Cardiac fibroblast (primary cell): ENCODE results near the gene NAV3.

Experiments used
- DNase-seq, 2 donors: peaks; one replicate each; pipeline versions ENCODE4 v3.0.0 to v3.0.0-alpha.2; 2010; ENCODE audit warnings: low read depth in 2 of 2
- H3K4me3 ChIP-seq, 2 donors: replicated peaks in 1 of 2; 1 replicate in 1 of 2; 2 replicates in 1 of 2; pipeline ENCODE4 v1.5.1; 2011; ENCODE audit warnings: low read depth in 2 of 2, low read length in 2 of 2, mild to moderate bottlenecking in 2 of 2, moderate library complexity in 1 of 2
- TF ChIP-seq, protein P1 (sequence below): IDR thresholded peaks from one replicate; pipeline ENCODE4 v1.5.1; 2011; ENCODE audit warnings: low read depth, mild to moderate bottlenecking, low read length, inconsistent platforms

Gene NAV3

DNA sequence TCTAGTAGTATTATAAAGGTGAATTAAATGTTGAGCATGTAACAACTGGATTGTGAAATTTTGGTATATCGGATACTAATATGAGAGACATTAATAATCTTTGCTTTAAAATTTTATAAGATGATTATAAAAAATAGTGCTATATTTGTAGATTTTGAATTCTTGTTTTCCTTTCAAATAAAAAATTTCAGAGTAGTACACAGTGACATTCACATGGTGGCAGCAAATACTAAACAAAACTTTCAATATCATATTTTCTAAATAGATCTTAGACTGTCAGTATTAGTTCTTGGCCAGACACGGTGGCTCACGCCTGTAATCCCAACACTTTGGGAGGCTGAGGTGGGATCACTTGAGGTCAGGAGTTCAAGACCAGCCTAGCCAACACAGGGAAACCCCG, 166.0 kb downstream of the NAV3 start:
- TF ChIP-seq, protein P1, sequence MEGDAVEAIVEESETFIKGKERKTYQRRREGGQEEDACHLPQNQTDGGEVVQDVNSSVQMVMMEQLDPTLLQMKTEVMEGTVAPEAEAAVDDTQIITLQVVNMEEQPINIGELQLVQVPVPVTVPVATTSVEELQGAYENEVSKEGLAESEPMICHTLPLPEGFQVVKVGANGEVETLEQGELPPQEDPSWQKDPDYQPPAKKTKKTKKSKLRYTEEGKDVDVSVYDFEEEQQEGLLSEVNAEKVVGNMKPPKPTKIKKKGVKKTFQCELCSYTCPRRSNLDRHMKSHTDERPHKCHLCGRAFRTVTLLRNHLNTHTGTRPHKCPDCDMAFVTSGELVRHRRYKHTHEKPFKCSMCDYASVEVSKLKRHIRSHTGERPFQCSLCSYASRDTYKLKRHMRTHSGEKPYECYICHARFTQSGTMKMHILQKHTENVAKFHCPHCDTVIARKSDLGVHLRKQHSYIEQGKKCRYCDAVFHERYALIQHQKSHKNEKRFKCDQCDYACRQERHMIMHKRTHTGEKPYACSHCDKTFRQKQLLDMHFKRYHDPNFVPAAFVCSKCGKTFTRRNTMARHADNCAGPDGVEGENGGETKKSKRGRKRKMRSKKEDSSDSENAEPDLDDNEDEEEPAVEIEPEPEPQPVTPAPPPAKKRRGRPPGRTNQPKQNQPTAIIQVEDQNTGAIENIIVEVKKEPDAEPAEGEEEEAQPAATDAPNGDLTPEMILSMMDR = no peak
- H3K4me3 ChIP-seq = no peak overlapping the region

DNA sequence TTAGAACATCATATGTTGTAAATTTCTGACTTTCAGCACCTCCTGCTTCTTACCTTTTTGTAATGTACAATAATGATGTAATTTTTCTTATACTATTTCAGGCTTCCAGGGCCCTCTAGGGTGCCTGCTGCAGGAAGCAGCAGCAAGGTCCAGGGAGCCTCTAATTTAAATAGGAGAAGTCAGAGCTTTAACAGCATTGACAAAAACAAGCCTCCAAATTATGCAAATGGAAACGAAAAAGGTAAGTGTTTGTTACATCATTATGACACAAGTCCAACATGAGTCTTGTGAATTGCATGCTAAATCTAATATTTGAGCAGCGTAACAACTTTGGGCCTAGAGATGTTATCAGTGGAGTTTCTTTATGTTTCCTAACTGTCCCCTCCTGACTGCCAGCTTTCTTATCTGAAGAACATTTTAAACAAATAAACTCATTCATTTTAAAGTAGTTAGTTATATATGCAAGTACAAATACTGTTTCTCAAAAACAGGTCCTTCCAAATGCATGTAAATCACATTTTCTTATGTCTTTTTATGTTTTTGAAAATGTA, 167.6 kb downstream of the NAV3 start:
- TF ChIP-seq, protein P1 = no peak

More for the DNA sequence above, 166.0 kb downstream of the NAV3 start:
- no peak for DNase-seq

DNA sequence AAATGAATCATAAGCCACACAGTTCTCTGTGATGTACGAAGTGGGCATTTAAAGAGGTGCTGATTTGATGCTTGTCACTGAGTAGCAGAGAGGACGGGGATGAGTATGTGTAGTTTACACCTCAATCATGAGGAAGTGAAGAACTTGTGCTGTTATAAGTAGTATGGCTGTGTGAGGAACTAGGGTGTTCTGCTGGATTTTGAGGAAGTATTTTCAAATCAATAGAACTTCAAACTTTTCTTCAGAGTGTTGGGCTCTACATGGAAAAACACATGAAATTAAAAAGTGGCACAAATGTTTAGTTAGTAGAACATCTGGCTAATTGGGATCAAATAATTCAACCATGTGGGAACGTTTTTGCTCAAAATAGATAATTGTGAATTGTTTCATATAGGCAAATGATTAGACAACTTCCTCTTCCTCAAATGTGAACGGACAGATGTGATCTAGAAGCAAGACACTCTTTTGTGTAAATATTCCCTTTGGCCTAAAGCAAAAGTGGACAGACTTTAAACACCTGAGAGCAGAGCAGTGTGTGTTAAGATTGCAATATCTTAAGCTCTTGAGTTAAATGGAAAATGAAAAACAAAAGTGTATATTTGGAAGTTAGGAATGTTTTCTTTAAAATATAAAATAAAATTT, 168.5 kb downstream of the NAV3 start:
- TF ChIP-seq, protein P1 = no peak
- no peak overlapping the region for H3K4me3 ChIP-seq
- no peak for DNase-seq

More for the DNA sequence above, 167.6 kb downstream of the NAV3 start:
- H3K4me3 ChIP-seq = no peak overlapping the region
- peak in 1 of 2 donors; percentile 13 for DNase-seq

DNA sequence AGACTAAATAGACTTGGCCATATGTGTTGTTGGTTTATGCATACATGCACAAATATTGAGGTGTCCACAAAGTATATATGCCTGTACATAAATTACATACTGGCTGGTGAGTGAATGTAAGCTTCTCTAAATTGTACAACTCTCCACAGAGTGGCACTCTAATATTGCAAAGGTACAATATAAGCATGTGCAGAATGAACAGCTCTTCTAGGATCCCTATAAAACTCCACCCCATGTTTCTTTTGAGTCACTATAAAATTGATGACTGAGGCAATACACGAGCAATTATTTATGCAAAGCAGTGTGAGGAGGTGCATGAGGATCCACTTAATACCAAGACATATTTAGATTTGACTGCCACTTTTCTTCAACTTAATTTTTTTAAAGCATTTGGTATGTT, 172.2 kb downstream of the NAV3 start:
- TF ChIP-seq, protein P1 = no peak
- peak; percentile 51 to 52 for DNase-seq
- H3K4me3 ChIP-seq = no peak overlapping the region

DNA sequence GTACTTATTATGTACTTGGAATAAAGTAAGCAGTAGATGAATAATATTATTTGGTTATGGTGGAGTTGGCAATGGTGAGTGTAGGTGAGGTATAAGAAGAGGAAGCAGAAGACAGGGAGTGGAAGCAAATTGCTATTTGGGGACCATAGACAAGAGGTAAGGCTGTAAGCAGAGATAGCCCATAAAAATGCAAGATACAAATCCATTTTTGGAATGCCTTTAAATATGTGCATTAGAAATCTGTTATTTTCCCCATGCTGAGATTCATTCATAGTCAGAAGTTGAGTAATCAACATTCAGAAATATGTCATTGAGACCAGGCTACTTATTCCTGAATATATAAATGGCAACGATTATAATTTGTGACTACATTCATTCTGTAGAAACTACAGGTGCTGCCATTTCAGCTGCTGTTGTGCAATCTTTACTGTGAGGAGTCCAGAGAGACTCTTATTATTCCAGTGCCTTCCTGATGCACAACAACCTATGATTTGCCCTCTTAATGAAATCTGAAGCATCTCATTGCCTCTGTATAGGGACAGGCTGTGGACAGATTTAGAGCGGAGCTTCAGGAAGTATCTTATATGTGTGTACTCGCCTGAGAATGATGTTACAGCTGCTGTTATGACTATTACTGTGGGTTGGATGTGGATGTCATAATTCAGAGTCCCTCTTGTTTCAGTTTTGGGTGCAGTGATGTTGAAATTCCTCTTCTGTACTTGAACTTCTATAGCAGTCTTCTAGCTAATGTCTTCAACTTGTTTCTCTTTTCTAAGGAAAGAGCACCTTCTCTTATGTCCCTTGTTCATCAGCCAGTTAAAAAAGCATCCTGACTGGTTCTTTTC, 173.8 kb downstream of the NAV3 start:
- DNase-seq = no peak
- TF ChIP-seq, protein P1 = no peak
- H3K4me3 ChIP-seq = no peak overlapping the region

DNA sequence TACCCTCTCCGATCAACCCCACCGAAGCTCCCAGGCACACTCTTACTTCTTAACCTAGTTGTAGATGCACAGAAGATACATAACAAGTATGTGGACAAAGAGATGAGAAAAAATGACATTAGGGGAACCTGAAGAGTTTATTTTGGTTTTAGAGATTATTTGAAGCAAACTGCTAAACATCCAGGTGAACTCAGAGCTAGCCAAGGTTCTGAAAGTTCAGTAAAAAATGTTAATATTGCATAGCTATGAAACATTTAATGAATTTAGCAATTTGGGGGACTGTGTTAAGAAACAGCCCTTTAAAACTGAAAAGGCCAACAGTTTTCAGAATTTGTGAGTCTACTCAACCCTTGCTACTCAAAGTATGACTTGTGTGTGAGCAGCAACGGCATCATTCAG, 174.4 kb downstream of the NAV3 start:
- no peak for DNase-seq
- H3K4me3 ChIP-seq = no peak overlapping the region
- TF ChIP-seq, protein P1 = no peak
